Liver (tissue), 9 donors: ENCODE results near the gene TMEM238L. TPM values are rescaled to one million over a fixed set of nuclear protein-coding genes. Genes with fewer than 3 reads are reported as not detected.
A peak's percentile ranks its signal among the peaks of the same experiment; 100 is the strongest.

Source experiments
- DNase-seq: peaks from one replicate; pipeline ENCODE4 v3.0.0-alpha.2; 2017; ENCODE audit warnings: low spot score
- H3K27ac ChIP-seq, 2 donors: one replicate each; pipeline ENCODE4 v1.7.0; 2013; ENCODE audit warnings: inconsistent platforms in 2 of 2, low read length in 2 of 2, control low read depth in 1 of 2, low read depth in 1 of 2, mild to moderate bottlenecking in 1 of 2
- H3K27me3 ChIP-seq, 4 donors: one replicate each; pipeline versions ENCODE4 v1.6.1 to v1.7.0; 2013; ENCODE audit warnings: low read length in 3 of 4, inconsistent platforms in 1 of 4, mild to moderate bottlenecking in 1 of 4, moderate library complexity in 1 of 4; ENCODE audit not compliant: control insufficient read depth in 4 of 4, insufficient read depth in 4 of 4
- H3K36me3 ChIP-seq, 4 donors: one replicate each; pipeline versions ENCODE4 v1.6.1 to v1.7.0; 2013; ENCODE audit warnings: low read length in 3 of 4, mild to moderate bottlenecking in 3 of 4, low read depth in 1 of 4, moderate library complexity in 1 of 4; ENCODE audit not compliant: control insufficient read depth in 4 of 4, insufficient read depth in 3 of 4
- H3K4me1 ChIP-seq, 4 donors: one replicate each; pipeline versions ENCODE4 v1.6.1 to v1.7.0; 2013; ENCODE audit warnings: low read length in 3 of 4, mild to moderate bottlenecking in 3 of 4, moderate library complexity in 1 of 4; ENCODE audit not compliant: control insufficient read depth in 4 of 4, insufficient read depth in 4 of 4
- H3K4me3 ChIP-seq, 3 donors: one replicate each; pipeline versions ENCODE4 v1.6.1 to v1.7.0; 2013; ENCODE audit warnings: low read length in 3 of 3, control low read depth in 1 of 3, low read depth in 1 of 3, mild to moderate bottlenecking in 1 of 3
- H3K9ac ChIP-seq, 2 donors: one replicate each; pipeline ENCODE4 v1.7.0; 2013; ENCODE audit warnings: low read length in 2 of 2, mild to moderate bottlenecking in 2 of 2, moderate library complexity in 2 of 2, control low read depth in 1 of 2, low read depth in 1 of 2
- H3K9me3 ChIP-seq, 4 donors: one replicate each; pipeline versions ENCODE4 v1.6.1 to v1.7.0; 2013; ENCODE audit warnings: low read length in 3 of 4; ENCODE audit not compliant: control insufficient read depth in 4 of 4
- ATF3 ChIP-seq: IDR thresholded peaks from 2 replicates; pipeline ENCODE4 v1.6.1; 2016; ENCODE audit warnings: antibody characterized with exemption
- CTCF ChIP-seq: fragments of 150-350 bp; IDR thresholded peaks from 2 replicates; pipeline ENCODE4 v1.5.1; 2017; ENCODE audit warnings: improper control_type of control experiment, low read depth, low read length; ENCODE audit not compliant: missing input control
- EGR1 ChIP-seq, 2 donors: IDR thresholded peaks; 2 replicates each; pipeline ENCODE4 v1.6.1; 2016 to 2018; ENCODE audit warnings: antibody characterized with exemption in 2 of 2, low read depth in 2 of 2
- FOXA2 ChIP-seq: IDR thresholded peaks from 2 replicates; pipeline ENCODE4 v1.6.1; 2016; ENCODE audit warnings: antibody characterized with exemption
- GABPA ChIP-seq, 2 donors: IDR thresholded peaks in 1 of 2; conservative IDR thresholded peaks in 1 of 2; 2 replicates each; pipeline ENCODE4 v1.6.1; 2016; ENCODE audit warnings: antibody characterized with exemption in 2 of 2, mild to moderate bottlenecking in 1 of 2, moderate library complexity in 1 of 2
- HNF4A ChIP-seq, 2 donors: conservative IDR thresholded peaks; 2 replicates each; pipeline ENCODE4 v1.6.1; 2016; ENCODE audit warnings: antibody characterized with exemption in 2 of 2, mild to moderate bottlenecking in 2 of 2
- HNF4G ChIP-seq: IDR thresholded peaks from 2 replicates; pipeline ENCODE4 v1.6.1; 2016; ENCODE audit warnings: antibody characterized with exemption
- JUND ChIP-seq, 2 donors: IDR thresholded peaks; 2 replicates each; pipeline ENCODE4 v1.6.1; 2016; ENCODE audit warnings: antibody characterized with exemption in 2 of 2
- MAX ChIP-seq: IDR thresholded peaks from 2 replicates; pipeline ENCODE4 v1.6.1; 2016; ENCODE audit warnings: antibody characterized with exemption
- NR2F2 ChIP-seq: IDR thresholded peaks from 2 replicates; pipeline ENCODE4 v1.6.1; 2016; ENCODE audit warnings: antibody characterized with exemption
- RAD21 ChIP-seq, 2 donors: IDR thresholded peaks; 2 replicates each; pipeline ENCODE4 v1.6.1; 2016; ENCODE audit warnings: antibody characterized with exemption in 2 of 2, mild to moderate bottlenecking in 2 of 2
- REST ChIP-seq: IDR thresholded peaks from 2 replicates; pipeline ENCODE4 v1.6.1; 2016; ENCODE audit warnings: antibody characterized with exemption, mild to moderate bottlenecking
- RXRA ChIP-seq, 2 donors: IDR thresholded peaks; 2 replicates each; pipeline ENCODE4 v1.6.1; 2017 to 2018; ENCODE audit warnings: antibody characterized with exemption in 2 of 2, mild to moderate bottlenecking in 1 of 2
- SP1 ChIP-seq: IDR thresholded peaks from 2 replicates; pipeline ENCODE4 v1.6.1; 2018; ENCODE audit warnings: antibody characterized with exemption, mild to moderate bottlenecking
- TAF1 ChIP-seq: conservative IDR thresholded peaks from 2 replicates; pipeline ENCODE4 v1.6.1; 2016; ENCODE audit warnings: antibody characterized with exemption, mild to moderate bottlenecking
- YY1 ChIP-seq: IDR thresholded peaks from 2 replicates; pipeline ENCODE4 v1.6.1; 2016; ENCODE audit warnings: antibody characterized with exemption, mild to moderate bottlenecking
- WGBS: extraction: QIAGEN DNeasy Blood & Tissue Kit; methylation state at CpG from one replicate; pipeline ENCODE4 v1.1.7; 2013; 5-methylcytosine and 5-hydroxymethylcytosine counted together
- polyA plus RNA-seq, 2 donors: library from polyadenylated mRNA; stranded (reverse) in 1 of 2; unstranded in 1 of 2; fragments of 200-250 nt in 1 of 2; fragments of >200 nt in 1 of 2; fragmentation: Nextera tagmentation in 1 of 2; extraction: Ambion mirVana in 1 of 2; gene quantifications; one replicate each; pipeline versions ENCODE4 v1.2.1 to v1.2.3, GENCODE V29; 2013 to 2015
- total RNA-seq, 2 donors: library from RNA; depleted of rRNA; stranded (reverse); fragments of >200 nt; gene quantifications; one replicate each; pipeline ENCODE4 v1.2.3, GENCODE V29; 2014
- donor health status: healthy.
- donor health status: healthy.
- donor health status: healthy.
- donor health status: healthy.
- donor health status: healthy.

Gene TMEM238L
- total and polyA plus RNA-seq, 4 donors: 0.85 to 4.2 (median 1.2) TPM; not detected in 1

- no peaks in the 10 kb centered on the region for H3K36me3 ChIP-seq
- H3K27ac ChIP-seq: no peak overlapping the region
- TF ChIP-seq EGR1 (IDR thresholded peaks at IDR 0.05; ENCODE audit: low read depth in 2 of 2) (peak in 1 of 2 donors; percentile 90), REST (no peak), GABPA (IDR thresholded peaks at IDR 0.05 in 1 of 2, conservative IDR thresholded peaks at IDR 0.05 in 1 of 2) (no peak), RAD21 (IDR thresholded peaks at IDR 0.05) (peak in 1 of 2 donors; percentile 22)
- no peak overlapping the region for H3K9ac ChIP-seq
- no peak overlapping the region for H3K4me3 ChIP-seq
- no peak for DNase-seq
- no peaks in the 10 kb centered on the region for H3K9me3 ChIP-seq
- H3K4me1 ChIP-seq: peaks cover 0 to 16% (median 8%) of the 10 kb centered on the region in 4 donors
- 48% methylated on average over 7 of the region's 7 CpGs for WGBS
- H3K27me3 ChIP-seq: no peaks in the 10 kb centered on the region
Measured at GRCh38 chr17:10843811-10844210, 39.9 kb upstream of the TMEM238L start.

- Histone ChIP-seq H3K9ac (no peak overlapping the region), H3K4me1 (peaks cover 0 to 16% (median 8%) of the 10 kb centered on the region in 4 donors), H3K36me3 (no peaks in the 10 kb centered on the region), H3K4me3 (no peak overlapping the region), H3K27ac (no peak overlapping the region), H3K9me3 (no peaks in the 10 kb centered on the region), H3K27me3 (no peaks in the 10 kb centered on the region)
- WGBS: 71% methylated on average over 4 of the region's 4 CpGs
- DNase-seq: no peak
- TF ChIP-seq HNF4G: no peak
- no peak for TF ChIP-seq MAX
- no peak for TF ChIP-seq RXRA (IDR thresholded peaks at IDR 0.05)
- no peak for TF ChIP-seq ATF3
- no peak for TF ChIP-seq TAF1
- no peak for TF ChIP-seq FOXA2
- TF ChIP-seq RAD21 (IDR thresholded peaks at IDR 0.05): no peak
- no peak for TF ChIP-seq NR2F2
- no peak for TF ChIP-seq EGR1 (IDR thresholded peaks at IDR 0.05; ENCODE audit: low read depth in 2 of 2)
- no peak for TF ChIP-seq JUND (IDR thresholded peaks at IDR 0.05)
- TF ChIP-seq HNF4A (conservative IDR thresholded peaks at IDR 0.05): no peak
- TF ChIP-seq CTCF: no peak
- no peak for TF ChIP-seq SP1
- TF ChIP-seq REST: no peak
- no peak for TF ChIP-seq YY1
Measured at GRCh38 chr17:10842658-10843057, 38.8 kb upstream of the TMEM238L start.
